ENCODE data around the gene CD93.

The CD93 gene

DNA sequence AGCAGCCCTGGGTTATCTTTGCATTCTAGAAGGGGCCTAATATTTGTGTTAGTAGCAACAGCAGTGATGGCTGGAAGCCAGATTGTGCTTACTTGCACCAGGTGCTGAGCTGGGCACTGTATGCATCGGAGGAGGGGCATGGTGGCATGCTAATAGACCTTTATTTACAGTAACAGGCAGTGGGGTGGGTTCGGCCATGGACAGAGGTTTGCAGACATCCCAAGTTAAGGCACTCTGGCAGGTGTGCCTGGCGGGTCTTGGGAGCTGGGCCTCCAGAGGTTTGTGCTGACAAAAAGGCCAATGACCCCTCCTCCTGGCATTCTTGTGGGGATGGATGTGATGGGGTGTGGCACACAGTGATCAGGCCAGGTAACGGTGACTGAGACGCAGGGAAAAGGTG is 39.0 kb upstream of the CD93 start:
- no peak for DNase-seq (ENCODE audit: extremely low read depth, low read depth)
- TF ChIP-seq, protein P1, sequence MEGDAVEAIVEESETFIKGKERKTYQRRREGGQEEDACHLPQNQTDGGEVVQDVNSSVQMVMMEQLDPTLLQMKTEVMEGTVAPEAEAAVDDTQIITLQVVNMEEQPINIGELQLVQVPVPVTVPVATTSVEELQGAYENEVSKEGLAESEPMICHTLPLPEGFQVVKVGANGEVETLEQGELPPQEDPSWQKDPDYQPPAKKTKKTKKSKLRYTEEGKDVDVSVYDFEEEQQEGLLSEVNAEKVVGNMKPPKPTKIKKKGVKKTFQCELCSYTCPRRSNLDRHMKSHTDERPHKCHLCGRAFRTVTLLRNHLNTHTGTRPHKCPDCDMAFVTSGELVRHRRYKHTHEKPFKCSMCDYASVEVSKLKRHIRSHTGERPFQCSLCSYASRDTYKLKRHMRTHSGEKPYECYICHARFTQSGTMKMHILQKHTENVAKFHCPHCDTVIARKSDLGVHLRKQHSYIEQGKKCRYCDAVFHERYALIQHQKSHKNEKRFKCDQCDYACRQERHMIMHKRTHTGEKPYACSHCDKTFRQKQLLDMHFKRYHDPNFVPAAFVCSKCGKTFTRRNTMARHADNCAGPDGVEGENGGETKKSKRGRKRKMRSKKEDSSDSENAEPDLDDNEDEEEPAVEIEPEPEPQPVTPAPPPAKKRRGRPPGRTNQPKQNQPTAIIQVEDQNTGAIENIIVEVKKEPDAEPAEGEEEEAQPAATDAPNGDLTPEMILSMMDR (IDR thresholded peaks at IDR 0.05; ENCODE audit: low read depth, low read length, missing control alignments): no peak
- no peak overlapping the region for H3K4me3 ChIP-seq (replicated peaks; ENCODE audit: low read depth, low read length)

DNA sequence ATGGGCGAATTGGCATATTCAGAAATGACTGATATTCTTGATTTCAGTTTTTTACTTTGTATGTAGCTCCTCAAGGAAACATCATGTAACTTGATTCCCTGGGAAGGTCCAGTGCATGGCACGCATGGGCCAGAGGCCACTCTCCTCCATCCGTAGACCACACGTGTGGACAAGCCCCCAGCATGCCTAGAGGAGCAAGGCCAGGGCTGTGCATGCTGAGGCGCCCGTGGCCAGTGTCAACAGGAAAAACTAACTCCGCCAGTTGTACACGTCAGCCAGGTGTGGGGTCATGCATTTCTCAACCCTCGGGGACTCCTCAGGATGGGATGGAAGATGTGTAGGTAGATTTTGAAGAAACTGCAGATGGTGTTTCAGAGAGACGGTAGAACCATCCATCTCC is 37.8 kb upstream of the CD93 start:
- TF ChIP-seq, protein P1 (IDR thresholded peaks at IDR 0.05; ENCODE audit: low read depth, low read length, missing control alignments): no peak
- H3K4me3 ChIP-seq (replicated peaks; ENCODE audit: low read depth, low read length): no peak overlapping the region
- no peak for DNase-seq (ENCODE audit: extremely low read depth, low read depth)

DNA sequence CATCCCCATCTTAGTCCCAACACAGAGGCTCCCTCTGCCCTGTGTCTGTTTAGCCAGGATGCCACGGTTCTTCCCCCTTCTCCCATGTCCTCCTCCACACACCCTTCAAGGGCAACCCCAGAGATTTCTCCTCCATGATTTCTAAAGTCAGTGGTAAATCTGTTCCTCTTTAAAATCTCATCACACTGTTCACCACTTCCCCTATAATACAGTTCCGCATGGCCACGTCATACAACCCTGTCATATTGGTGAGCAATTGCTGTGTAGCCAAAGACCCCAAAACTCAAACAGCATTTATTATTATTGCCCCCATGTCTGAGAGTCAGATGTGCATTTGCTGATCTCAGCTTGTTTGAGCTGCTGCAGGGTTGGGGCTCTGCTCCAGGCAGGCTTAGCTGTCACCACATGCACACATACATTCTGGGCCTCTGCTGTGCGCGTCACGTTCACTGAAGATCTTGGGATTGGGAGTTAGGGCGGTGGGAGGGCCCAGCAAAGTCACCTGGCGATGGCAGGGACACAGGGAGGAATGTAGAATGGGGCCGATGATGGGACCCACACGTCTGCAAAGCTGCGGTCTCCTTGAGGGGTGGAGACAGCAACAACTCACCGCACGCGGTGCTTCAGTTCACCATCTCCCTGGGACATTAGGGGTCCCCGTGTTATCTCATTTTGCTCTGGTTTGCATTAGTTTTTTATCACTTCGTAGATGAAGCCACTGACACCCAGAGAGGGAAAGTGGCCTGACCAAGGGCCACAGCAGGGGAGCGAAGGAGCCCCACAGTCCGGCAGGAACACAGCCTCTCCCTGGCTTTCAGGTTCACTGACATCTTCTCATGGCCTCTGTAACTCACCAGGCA is 36.9 kb upstream of the CD93 start:
- TF ChIP-seq, protein P1 (IDR thresholded peaks at IDR 0.05; ENCODE audit: low read depth, low read length, missing control alignments): no peak
- no peak for DNase-seq (ENCODE audit: extremely low read depth, low read depth)
- no peak overlapping the region for H3K4me3 ChIP-seq (replicated peaks; ENCODE audit: low read depth, low read length)

DNA sequence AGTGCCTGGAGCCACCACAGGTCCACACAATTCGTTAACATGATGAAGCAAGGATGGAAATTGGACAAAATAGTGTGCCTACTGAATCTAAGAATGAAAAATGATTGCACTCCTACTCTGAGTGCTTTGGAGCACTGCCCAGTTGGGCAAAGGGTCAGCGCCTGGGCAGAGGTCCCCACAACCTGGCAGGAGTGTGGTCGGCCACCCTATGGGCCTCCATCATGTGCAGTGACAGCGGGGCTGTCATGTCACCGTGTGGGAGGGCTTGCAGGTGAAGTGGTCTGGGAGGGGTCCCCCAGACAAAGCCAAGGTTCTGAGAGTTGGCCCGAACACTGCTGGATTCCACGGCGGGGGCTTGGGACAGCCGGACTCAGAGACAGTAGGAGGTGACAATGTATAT is 36.2 kb upstream of the CD93 start:
- H3K4me3 ChIP-seq (replicated peaks; ENCODE audit: low read depth, low read length): no peak overlapping the region
- no peak for DNase-seq (ENCODE audit: extremely low read depth, low read depth)
- TF ChIP-seq, protein P1 (IDR thresholded peaks at IDR 0.05; ENCODE audit: low read depth, low read length, missing control alignments): no peak

DNA sequence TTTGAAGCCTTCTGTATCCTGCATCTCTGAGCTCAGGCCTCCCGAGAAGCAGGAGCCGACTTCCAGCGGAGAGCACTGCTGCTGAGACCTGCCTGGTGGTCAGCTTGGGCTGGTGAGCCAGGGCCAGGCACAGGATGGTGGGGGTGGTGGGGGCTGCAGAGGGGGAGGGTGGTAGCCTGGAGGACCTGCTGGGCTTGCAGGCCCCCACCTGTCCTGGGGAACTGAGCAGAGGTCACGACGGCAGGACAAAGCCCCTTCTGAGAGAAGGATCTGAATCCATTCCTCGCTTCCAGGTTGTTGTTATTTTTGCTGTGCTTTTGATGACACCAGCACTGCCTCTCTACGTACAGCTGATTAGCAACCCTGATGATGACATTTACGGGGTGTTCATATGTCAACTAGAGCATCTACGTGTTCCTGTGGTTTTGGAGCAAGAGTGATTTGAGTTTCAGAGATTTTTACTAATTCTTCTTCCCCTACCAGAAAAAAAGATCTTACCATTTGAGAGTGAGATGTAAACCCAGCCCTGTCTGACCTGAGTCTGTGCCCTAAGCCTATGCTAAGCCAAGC is 35.7 kb upstream of the CD93 start:
- no peak overlapping the region for H3K4me3 ChIP-seq (replicated peaks; ENCODE audit: low read depth, low read length)
- no peak for DNase-seq (ENCODE audit: extremely low read depth, low read depth)
- TF ChIP-seq, protein P1 (IDR thresholded peaks at IDR 0.05; ENCODE audit: low read depth, low read length, missing control alignments): no peak

DNA sequence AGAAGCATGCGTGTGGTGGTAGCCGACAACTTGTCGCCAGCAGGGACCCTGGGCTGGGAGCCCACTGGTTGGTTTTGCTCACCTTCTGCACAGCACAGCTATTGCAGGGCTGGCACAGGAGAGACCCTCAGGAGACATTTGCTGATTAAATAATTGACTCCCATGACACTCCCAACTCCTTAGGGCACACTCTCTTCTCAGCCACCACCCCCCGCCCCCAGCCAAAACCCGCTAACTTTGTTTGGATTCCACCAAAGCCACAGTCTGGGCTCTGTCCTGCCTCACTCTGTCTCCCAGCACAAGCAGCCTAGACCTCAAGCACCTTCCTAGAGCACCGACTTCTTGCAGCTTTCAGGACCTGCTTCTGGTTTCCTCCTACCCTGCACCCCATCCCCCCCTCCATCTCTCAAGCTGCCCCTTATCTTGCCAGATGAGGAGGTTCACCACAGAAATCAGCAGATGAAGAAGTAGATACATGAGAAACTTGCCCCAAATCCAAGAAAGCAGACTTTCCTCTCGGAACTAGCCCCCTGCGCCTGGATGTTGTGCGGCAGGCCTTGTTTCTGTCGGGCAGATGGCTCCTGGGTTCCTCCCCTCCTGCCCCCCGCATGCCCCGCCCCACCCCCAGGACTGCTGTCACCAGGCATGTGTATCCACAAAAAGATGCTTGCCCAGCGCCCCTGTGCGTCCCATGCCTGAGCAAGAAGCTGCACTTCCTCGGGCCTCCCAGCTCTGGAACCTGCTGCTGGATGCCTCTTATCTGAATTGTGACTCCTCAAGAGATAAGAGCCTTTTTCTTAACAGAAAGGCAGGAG is 35.0 kb upstream of the CD93 start:
- TF ChIP-seq, protein P1 (IDR thresholded peaks at IDR 0.05; ENCODE audit: low read depth, low read length, missing control alignments): no peak
- no peak for DNase-seq (ENCODE audit: extremely low read depth, low read depth)
- no peak overlapping the region for H3K4me3 ChIP-seq (replicated peaks; ENCODE audit: low read depth, low read length)

Measured in HFF-Myc (cell line).